ENCODE data around the gene PFN1.

- TF ChIP-seq CTCF (IDR thresholded peaks at IDR 0.05) (no peak), POLR2A (IDR thresholded peaks at IDR 0.05) (no peak)
These were observed 8.9 kb downstream of the PFN1 start for GRCh38 chr17:4939546-4939795.
